Epithelial cell of alveolus of lung (primary cell): ENCODE results near the gene PRRT1. TPM values are rescaled to one million over a fixed set of nuclear protein-coding genes. Genes with fewer than 3 reads are reported as not detected.

Source experiments
- total RNA-seq: library from RNA; depleted of rRNA; stranded (reverse); fragments of >200 nt; gene quantifications from 2 replicates; pipeline ENCODE4 v1.2.1, GENCODE V29; 2015

PRRT1 gene
- 0.78 and 6.7 TPM in 2 replicates for total RNA-seq

GRCh38 chr6:32151863-32152768, at the start of gene PRRT1:
Gene PRRT1 (minus strand): TSS chr6:32151939. CDS start chr6:32151827, 112 bp downstream.

GRCh38 chr6:32192608-32193039, 40.9 kb upstream of the PRRT1 start, which contains the start of gene GPSM3:
Gene GPSM3 (minus strand): TSS chr6:32192643. CDS start chr6:32192513, 130 bp downstream.

GRCh38 chr6:32190054-32190851, 38.5 kb upstream of the PRRT1 start, which contains the start of gene PBX2:
Gene PBX2 (minus strand): TSS chr6:32190202. CDS start chr6:32189915, 287 bp downstream.

GRCh38 chr6:32184084-32184640, 32.4 kb upstream of the PRRT1 start, which contains the start of gene AGER:
Gene AGER (minus strand): TSS chr6:32184253. CDS start chr6:32184222, 31 bp downstream.

GRCh38 chr6:32177788-32178546, 26.2 kb upstream of the PRRT1 start, which contains the start of gene RNF5:
Gene RNF5 (plus strand): TSS chr6:32178405. CDS start chr6:32178512, 107 bp downstream.

GRCh38 chr6:32175711-32176475, 24.2 kb upstream of the PRRT1 start, which contains the start of gene AGPAT1:
Gene AGPAT1 (minus strand): TSS chr6:32176084. CDS start chr6:32171496, 4,588 bp downstream.

GRCh38 chr6:32164295-32164694, 12.6 kb upstream of the PRRT1 start, which contains the start of gene EGFL8:
Gene EGFL8 (plus strand): TSS chr6:32164595. CDS start chr6:32166166, 1,571 bp downstream.

GRCh38 chr6:32153564-32154513, 2.1 kb upstream of the PRRT1 start, which contains the start of gene PPT2:
Gene PPT2 (plus strand): TSS chr6:32154141. CDS start chr6:32154595, 454 bp downstream.

GRCh38 chr6:32127717-32128592, 23.8 kb downstream of the PRRT1 start, which contains the start of gene ATF6B:
Gene ATF6B (minus strand): TSS chr6:32128246. CDS start chr6:32128207, 39 bp downstream.

GRCh38 chr6:32109114-32109764, 42.5 kb downstream of the PRRT1 start, which contains the start of gene TNXB:
Gene TNXB (minus strand): TSS chr6:32109338. CDS start chr6:32098198, 11,140 bp downstream.

Other genes starting within 250 kb of the PRRT1 start
- 2.0 and 2.1 TPM in 2 replicates for gene ZBTB12, start 249.9 kb downstream of the PRRT1 start, total RNA-seq
- gene C2, start 224.2 kb downstream of the PRRT1 start, total RNA-seq: 0.65 and 4.8 TPM in 2 replicates
- gene CFB, start 205.8 kb downstream of the PRRT1 start, total RNA-seq: 5.2 and 10.7 TPM in 2 replicates
- gene NELFE, start 193.0 kb downstream of the PRRT1 start, total RNA-seq: 80.6 and 127 TPM in 2 replicates
- gene SKIC2, start 192.8 kb downstream of the PRRT1 start, total RNA-seq: 40.0 and 43.1 TPM in 2 replicates
- 13.3 and 24.6 TPM in 2 replicates for gene DXO, start 179.8 kb downstream of the PRRT1 start, total RNA-seq
- 0.52 and 13.6 TPM in 2 replicates for gene C4A, start 169.9 kb downstream of the PRRT1 start, total RNA-seq
- 0.39 and 9.3 TPM in 2 replicates for gene C4B, start 137.1 kb downstream of the PRRT1 start, total RNA-seq
- gene CYP21A2, start 113.5 kb downstream of the PRRT1 start, total RNA-seq: not detected in 2 replicates
- 0.52 and 34.1 TPM in 2 replicates for gene TNXB, start 42.6 kb downstream of the PRRT1 start, total RNA-seq
- 20.9 and 43.1 TPM in 2 replicates for gene ATF6B, start 23.7 kb downstream of the PRRT1 start, total RNA-seq
- 2.6 and 5.7 TPM in 2 replicates for gene FKBPL, start 21.7 kb downstream of the PRRT1 start, total RNA-seq
- gene PPT2, start 2.2 kb upstream of the PRRT1 start, total RNA-seq: 19.8 and 26.9 TPM in 2 replicates
- gene EGFL8, start 12.7 kb upstream of the PRRT1 start, total RNA-seq: 1.0 and 9.7 TPM in 2 replicates
- 78.7 and 117 TPM in 2 replicates for gene AGPAT1, start 24.1 kb upstream of the PRRT1 start, total RNA-seq
- gene RNF5, start 26.5 kb upstream of the PRRT1 start, total RNA-seq: 55.0 and 69.3 TPM in 2 replicates
- 0.65 and 7.7 TPM in 2 replicates for gene AGER, start 32.3 kb upstream of the PRRT1 start, total RNA-seq
- gene PBX2, start 38.3 kb upstream of the PRRT1 start, total RNA-seq: 40.1 and 40.2 TPM in 2 replicates
- gene GPSM3, start 40.7 kb upstream of the PRRT1 start, total RNA-seq: 9.7 and 17.7 TPM in 2 replicates
- gene NOTCH4, start 72.1 kb upstream of the PRRT1 start, total RNA-seq: 3.2 and 4.0 TPM in 2 replicates
- not detected in 2 replicates for gene TSBP1, start 220.0 kb upstream of the PRRT1 start, total RNA-seq